Liver (tissue), 9 donors: Measurements from ENCODE around the gene PPP3CA. TPM values are rescaled to one million over a fixed set of nuclear protein-coding genes. Genes with fewer than 3 reads are reported as not detected.

Experiments
- DNase-seq: peaks from one replicate; pipeline ENCODE4 v3.0.0-alpha.2; 2017; ENCODE audit warnings: low spot score
- H3K27ac ChIP-seq, 2 donors: one replicate each; pipeline ENCODE4 v1.7.0; 2013; ENCODE audit warnings: inconsistent platforms in 2 of 2, low read length in 2 of 2, control low read depth in 1 of 2, low read depth in 1 of 2, mild to moderate bottlenecking in 1 of 2
- H3K27me3 ChIP-seq, 4 donors: one replicate each; pipeline versions ENCODE4 v1.6.1 to v1.7.0; 2013; ENCODE audit warnings: low read length in 3 of 4, inconsistent platforms in 1 of 4, mild to moderate bottlenecking in 1 of 4, moderate library complexity in 1 of 4; ENCODE audit not compliant: control insufficient read depth in 4 of 4, insufficient read depth in 4 of 4
- H3K36me3 ChIP-seq, 4 donors: one replicate each; pipeline versions ENCODE4 v1.6.1 to v1.7.0; 2013; ENCODE audit warnings: low read length in 3 of 4, mild to moderate bottlenecking in 3 of 4, low read depth in 1 of 4, moderate library complexity in 1 of 4; ENCODE audit not compliant: control insufficient read depth in 4 of 4, insufficient read depth in 3 of 4
- H3K4me1 ChIP-seq, 4 donors: one replicate each; pipeline versions ENCODE4 v1.6.1 to v1.7.0; 2013; ENCODE audit warnings: low read length in 3 of 4, mild to moderate bottlenecking in 3 of 4, moderate library complexity in 1 of 4; ENCODE audit not compliant: control insufficient read depth in 4 of 4, insufficient read depth in 4 of 4
- H3K4me3 ChIP-seq, 3 donors: one replicate each; pipeline versions ENCODE4 v1.6.1 to v1.7.0; 2013; ENCODE audit warnings: low read length in 3 of 3, control low read depth in 1 of 3, low read depth in 1 of 3, mild to moderate bottlenecking in 1 of 3
- H3K9ac ChIP-seq, 2 donors: one replicate each; pipeline ENCODE4 v1.7.0; 2013; ENCODE audit warnings: low read length in 2 of 2, mild to moderate bottlenecking in 2 of 2, moderate library complexity in 2 of 2, control low read depth in 1 of 2, low read depth in 1 of 2
- H3K9me3 ChIP-seq, 4 donors: one replicate each; pipeline versions ENCODE4 v1.6.1 to v1.7.0; 2013; ENCODE audit warnings: low read length in 3 of 4; ENCODE audit not compliant: control insufficient read depth in 4 of 4
- EGR1 ChIP-seq, 2 donors: IDR thresholded peaks; 2 replicates each; pipeline ENCODE4 v1.6.1; 2016 to 2018; ENCODE audit warnings: antibody characterized with exemption in 2 of 2, low read depth in 2 of 2
- FOXA1 ChIP-seq: IDR thresholded peaks from 2 replicates; pipeline ENCODE4 v1.6.1; 2016; ENCODE audit warnings: antibody characterized with exemption
- FOXA2 ChIP-seq: IDR thresholded peaks from 2 replicates; pipeline ENCODE4 v1.6.1; 2016; ENCODE audit warnings: antibody characterized with exemption
- GABPA ChIP-seq, 2 donors: IDR thresholded peaks in 1 of 2; conservative IDR thresholded peaks in 1 of 2; 2 replicates each; pipeline ENCODE4 v1.6.1; 2016; ENCODE audit warnings: antibody characterized with exemption in 2 of 2, mild to moderate bottlenecking in 1 of 2, moderate library complexity in 1 of 2
- HNF4A ChIP-seq, 2 donors: conservative IDR thresholded peaks; 2 replicates each; pipeline ENCODE4 v1.6.1; 2016; ENCODE audit warnings: antibody characterized with exemption in 2 of 2, mild to moderate bottlenecking in 2 of 2
- HNF4G ChIP-seq: IDR thresholded peaks from 2 replicates; pipeline ENCODE4 v1.6.1; 2016; ENCODE audit warnings: antibody characterized with exemption
- JUND ChIP-seq, 2 donors: IDR thresholded peaks; 2 replicates each; pipeline ENCODE4 v1.6.1; 2016; ENCODE audit warnings: antibody characterized with exemption in 2 of 2
- NR2F2 ChIP-seq: IDR thresholded peaks from 2 replicates; pipeline ENCODE4 v1.6.1; 2016; ENCODE audit warnings: antibody characterized with exemption
- RAD21 ChIP-seq, 2 donors: IDR thresholded peaks; 2 replicates each; pipeline ENCODE4 v1.6.1; 2016; ENCODE audit warnings: antibody characterized with exemption in 2 of 2, mild to moderate bottlenecking in 2 of 2
- RXRA ChIP-seq, 2 donors: IDR thresholded peaks; 2 replicates each; pipeline ENCODE4 v1.6.1; 2017 to 2018; ENCODE audit warnings: antibody characterized with exemption in 2 of 2, mild to moderate bottlenecking in 1 of 2
- SP1 ChIP-seq: IDR thresholded peaks from 2 replicates; pipeline ENCODE4 v1.6.1; 2018; ENCODE audit warnings: antibody characterized with exemption, mild to moderate bottlenecking
- TAF1 ChIP-seq: conservative IDR thresholded peaks from 2 replicates; pipeline ENCODE4 v1.6.1; 2016; ENCODE audit warnings: antibody characterized with exemption, mild to moderate bottlenecking
- YY1 ChIP-seq: IDR thresholded peaks from 2 replicates; pipeline ENCODE4 v1.6.1; 2016; ENCODE audit warnings: antibody characterized with exemption, mild to moderate bottlenecking
- WGBS: extraction: QIAGEN DNeasy Blood & Tissue Kit; methylation state at CpG from one replicate; pipeline ENCODE4 v1.1.7; 2013; 5-methylcytosine and 5-hydroxymethylcytosine counted together
- polyA plus RNA-seq, 2 donors: library from polyadenylated mRNA; stranded (reverse) in 1 of 2; unstranded in 1 of 2; fragments of 200-250 nt in 1 of 2; fragments of >200 nt in 1 of 2; fragmentation: Nextera tagmentation in 1 of 2; extraction: Ambion mirVana in 1 of 2; gene quantifications; one replicate each; pipeline versions ENCODE4 v1.2.1 to v1.2.3, GENCODE V29; 2013 to 2015
- total RNA-seq, 2 donors: library from RNA; depleted of rRNA; stranded (reverse); fragments of >200 nt; gene quantifications; one replicate each; pipeline ENCODE4 v1.2.3, GENCODE V29; 2014
- TF ChIP-seq, protein P1 (sequence below): IDR thresholded peaks from 2 replicates; pipeline ENCODE4 v1.6.1; 2016; ENCODE audit warnings: antibody characterized with exemption, mild to moderate bottlenecking
- TF ChIP-seq, protein P2 (sequence below): IDR thresholded peaks from 2 replicates; pipeline ENCODE4 v1.6.1; 2016; ENCODE audit warnings: antibody characterized with exemption
- TF ChIP-seq, protein P3 (sequence below): fragments of 150-350 bp; IDR thresholded peaks from 2 replicates; pipeline ENCODE4 v1.5.1; 2017; ENCODE audit warnings: improper control_type of control experiment, low read depth, low read length; ENCODE audit not compliant: missing input control
- TF ChIP-seq, protein P4 (sequence below): IDR thresholded peaks from 2 replicates; pipeline ENCODE4 v1.6.1; 2016; ENCODE audit warnings: antibody characterized with exemption
- TF ChIP-seq, protein P5 (sequence below): IDR thresholded peaks from 2 replicates; pipeline ENCODE4 v1.6.1; 2016; ENCODE audit warnings: antibody characterized with exemption
- donor health status: healthy.
- donor health status: healthy.
- donor health status: healthy.
- donor health status: healthy.
- donor health status: healthy.

PPP3CA gene
- total and polyA plus RNA-seq, 4 donors, result 3.6 to 18.2 (median 14.2) TPM

DNA sequence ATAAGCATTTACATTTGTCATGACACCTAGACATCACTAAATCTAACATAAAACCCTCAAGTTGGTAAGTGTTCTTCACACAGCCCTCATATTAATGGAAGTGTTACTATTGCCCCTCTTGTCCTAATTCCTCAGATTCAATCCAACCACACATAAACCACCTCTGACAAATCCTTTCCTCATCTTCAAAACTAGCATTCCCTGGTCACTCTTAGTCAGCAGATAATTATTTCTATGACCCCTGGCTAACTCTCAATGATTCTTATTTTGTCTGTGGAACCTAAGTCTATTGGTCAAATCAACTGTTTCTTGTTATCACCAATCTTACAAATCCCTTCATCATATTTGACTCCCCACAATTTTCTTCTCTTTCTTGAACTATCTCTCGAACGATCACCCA lies 168.6 kb downstream of the PPP3CA start:
- Histone ChIP-seq H3K27ac (no peak overlapping the region), H3K4me1 (peaks cover 0 to 11% (median 6%) of the 10 kb centered on the region in 4 donors), H3K9me3 (no peaks in the 10 kb centered on the region), H3K9ac (no peak overlapping the region), H3K27me3 (no peaks in the 10 kb centered on the region), H3K4me3 (no peak overlapping the region), H3K36me3 (no peaks in the 10 kb centered on the region)
- TF ChIP-seq YY1 (no peak), FOXA2 (no peak), HNF4G (no peak), NR2F2 (no peak), FOXA1 (no peak), TAF1 (no peak), RXRA (IDR thresholded peaks at IDR 0.05) (no peak), JUND (IDR thresholded peaks at IDR 0.05) (no peak), SP1 (no peak), EGR1 (IDR thresholded peaks at IDR 0.05; ENCODE audit: low read depth in 2 of 2) (no peak), GABPA (IDR thresholded peaks at IDR 0.05 in 1 of 2, conservative IDR thresholded peaks at IDR 0.05 in 1 of 2) (no peak)
- TF ChIP-seq, protein P1, sequence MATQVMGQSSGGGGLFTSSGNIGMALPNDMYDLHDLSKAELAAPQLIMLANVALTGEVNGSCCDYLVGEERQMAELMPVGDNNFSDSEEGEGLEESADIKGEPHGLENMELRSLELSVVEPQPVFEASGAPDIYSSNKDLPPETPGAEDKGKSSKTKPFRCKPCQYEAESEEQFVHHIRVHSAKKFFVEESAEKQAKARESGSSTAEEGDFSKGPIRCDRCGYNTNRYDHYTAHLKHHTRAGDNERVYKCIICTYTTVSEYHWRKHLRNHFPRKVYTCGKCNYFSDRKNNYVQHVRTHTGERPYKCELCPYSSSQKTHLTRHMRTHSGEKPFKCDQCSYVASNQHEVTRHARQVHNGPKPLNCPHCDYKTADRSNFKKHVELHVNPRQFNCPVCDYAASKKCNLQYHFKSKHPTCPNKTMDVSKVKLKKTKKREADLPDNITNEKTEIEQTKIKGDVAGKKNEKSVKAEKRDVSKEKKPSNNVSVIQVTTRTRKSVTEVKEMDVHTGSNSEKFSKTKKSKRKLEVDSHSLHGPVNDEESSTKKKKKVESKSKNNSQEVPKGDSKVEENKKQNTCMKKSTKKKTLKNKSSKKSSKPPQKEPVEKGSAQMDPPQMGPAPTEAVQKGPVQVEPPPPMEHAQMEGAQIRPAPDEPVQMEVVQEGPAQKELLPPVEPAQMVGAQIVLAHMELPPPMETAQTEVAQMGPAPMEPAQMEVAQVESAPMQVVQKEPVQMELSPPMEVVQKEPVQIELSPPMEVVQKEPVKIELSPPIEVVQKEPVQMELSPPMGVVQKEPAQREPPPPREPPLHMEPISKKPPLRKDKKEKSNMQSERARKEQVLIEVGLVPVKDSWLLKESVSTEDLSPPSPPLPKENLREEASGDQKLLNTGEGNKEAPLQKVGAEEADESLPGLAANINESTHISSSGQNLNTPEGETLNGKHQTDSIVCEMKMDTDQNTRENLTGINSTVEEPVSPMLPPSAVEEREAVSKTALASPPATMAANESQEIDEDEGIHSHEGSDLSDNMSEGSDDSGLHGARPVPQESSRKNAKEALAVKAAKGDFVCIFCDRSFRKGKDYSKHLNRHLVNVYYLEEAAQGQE, result no peak
- TF ChIP-seq, protein P2, sequence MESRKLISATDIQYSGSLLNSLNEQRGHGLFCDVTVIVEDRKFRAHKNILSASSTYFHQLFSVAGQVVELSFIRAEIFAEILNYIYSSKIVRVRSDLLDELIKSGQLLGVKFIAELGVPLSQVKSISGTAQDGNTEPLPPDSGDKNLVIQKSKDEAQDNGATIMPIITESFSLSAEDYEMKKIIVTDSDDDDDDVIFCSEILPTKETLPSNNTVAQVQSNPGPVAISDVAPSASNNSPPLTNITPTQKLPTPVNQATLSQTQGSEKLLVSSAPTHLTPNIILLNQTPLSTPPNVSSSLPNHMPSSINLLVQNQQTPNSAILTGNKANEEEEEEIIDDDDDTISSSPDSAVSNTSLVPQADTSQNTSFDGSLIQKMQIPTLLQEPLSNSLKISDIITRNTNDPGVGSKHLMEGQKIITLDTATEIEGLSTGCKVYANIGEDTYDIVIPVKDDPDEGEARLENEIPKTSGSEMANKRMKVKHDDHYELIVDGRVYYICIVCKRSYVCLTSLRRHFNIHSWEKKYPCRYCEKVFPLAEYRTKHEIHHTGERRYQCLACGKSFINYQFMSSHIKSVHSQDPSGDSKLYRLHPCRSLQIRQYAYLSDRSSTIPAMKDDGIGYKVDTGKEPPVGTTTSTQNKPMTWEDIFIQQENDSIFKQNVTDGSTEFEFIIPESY, result no peak
- TF ChIP-seq, protein P3, sequence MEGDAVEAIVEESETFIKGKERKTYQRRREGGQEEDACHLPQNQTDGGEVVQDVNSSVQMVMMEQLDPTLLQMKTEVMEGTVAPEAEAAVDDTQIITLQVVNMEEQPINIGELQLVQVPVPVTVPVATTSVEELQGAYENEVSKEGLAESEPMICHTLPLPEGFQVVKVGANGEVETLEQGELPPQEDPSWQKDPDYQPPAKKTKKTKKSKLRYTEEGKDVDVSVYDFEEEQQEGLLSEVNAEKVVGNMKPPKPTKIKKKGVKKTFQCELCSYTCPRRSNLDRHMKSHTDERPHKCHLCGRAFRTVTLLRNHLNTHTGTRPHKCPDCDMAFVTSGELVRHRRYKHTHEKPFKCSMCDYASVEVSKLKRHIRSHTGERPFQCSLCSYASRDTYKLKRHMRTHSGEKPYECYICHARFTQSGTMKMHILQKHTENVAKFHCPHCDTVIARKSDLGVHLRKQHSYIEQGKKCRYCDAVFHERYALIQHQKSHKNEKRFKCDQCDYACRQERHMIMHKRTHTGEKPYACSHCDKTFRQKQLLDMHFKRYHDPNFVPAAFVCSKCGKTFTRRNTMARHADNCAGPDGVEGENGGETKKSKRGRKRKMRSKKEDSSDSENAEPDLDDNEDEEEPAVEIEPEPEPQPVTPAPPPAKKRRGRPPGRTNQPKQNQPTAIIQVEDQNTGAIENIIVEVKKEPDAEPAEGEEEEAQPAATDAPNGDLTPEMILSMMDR, result no peak
- 97% methylated on average over 2 of the region's 2 CpGs for WGBS
- DNase-seq, result no peak

DNA sequence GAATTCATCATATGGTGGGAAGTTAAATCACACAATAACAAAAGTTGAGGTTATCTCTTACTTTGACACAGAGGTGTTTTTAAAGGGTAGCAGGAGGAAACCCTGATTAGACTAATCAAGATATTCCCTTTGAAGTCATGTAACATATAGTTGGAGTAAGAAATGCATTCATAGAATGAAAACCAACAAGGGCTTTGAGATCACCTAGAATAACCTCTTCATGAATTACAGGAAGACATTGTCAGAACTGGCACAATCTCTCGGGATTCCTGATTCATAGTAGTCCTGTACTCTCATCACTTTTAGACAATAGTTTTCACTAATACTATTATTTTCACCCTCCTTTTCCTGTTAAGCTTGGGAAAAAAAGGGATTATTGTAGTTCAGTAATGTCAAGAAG lies 170.2 kb downstream of the PPP3CA start:
- Histone ChIP-seq H3K36me3 (no peaks in the 10 kb centered on the region), H3K9me3 (no peaks in the 10 kb centered on the region), H3K27me3 (no peaks in the 10 kb centered on the region), H3K27ac (no peak overlapping the region), H3K4me1 (peaks cover 0 to 11% (median 6%) of the 10 kb centered on the region in 4 donors), H3K4me3 (no peak overlapping the region), H3K9ac (no peak overlapping the region)
- WGBS, result 3% methylated on average over 1 of the region's 1 CpG
- TF ChIP-seq FOXA2 (no peak), TAF1 (no peak), RAD21 (IDR thresholded peaks at IDR 0.05) (no peak), NR2F2 (no peak), JUND (IDR thresholded peaks at IDR 0.05) (no peak), SP1 (no peak), FOXA1 (no peak), RXRA (IDR thresholded peaks at IDR 0.05) (no peak), EGR1 (IDR thresholded peaks at IDR 0.05; ENCODE audit: low read depth in 2 of 2) (no peak), YY1 (no peak), HNF4A (conservative IDR thresholded peaks at IDR 0.05) (no peak), HNF4G (no peak)
- TF ChIP-seq, protein P4, sequence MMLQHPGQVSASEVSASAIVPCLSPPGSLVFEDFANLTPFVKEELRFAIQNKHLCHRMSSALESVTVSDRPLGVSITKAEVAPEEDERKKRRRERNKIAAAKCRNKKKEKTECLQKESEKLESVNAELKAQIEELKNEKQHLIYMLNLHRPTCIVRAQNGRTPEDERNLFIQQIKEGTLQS, result no peak
- TF ChIP-seq, protein P2, result no peak
- TF ChIP-seq, protein P5, sequence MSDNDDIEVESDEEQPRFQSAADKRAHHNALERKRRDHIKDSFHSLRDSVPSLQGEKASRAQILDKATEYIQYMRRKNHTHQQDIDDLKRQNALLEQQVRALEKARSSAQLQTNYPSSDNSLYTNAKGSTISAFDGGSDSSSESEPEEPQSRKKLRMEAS, result no peak
- DNase-seq, result no peak
